Cardiac fibroblast (primary cell): ENCODE data around the gene CLRN3.

Source experiments
- DNase-seq, 2 donors: peaks; one replicate each; pipeline versions ENCODE4 v3.0.0 to v3.0.0-alpha.2; 2010; ENCODE audit warnings: low read depth in 2 of 2
- H3K4me3 ChIP-seq, 2 donors: replicated peaks in 1 of 2; 1 replicate in 1 of 2; 2 replicates in 1 of 2; pipeline ENCODE4 v1.5.1; 2011; ENCODE audit warnings: low read depth in 2 of 2, low read length in 2 of 2, mild to moderate bottlenecking in 2 of 2, moderate library complexity in 1 of 2
- TF ChIP-seq, protein P1 (sequence below): IDR thresholded peaks from one replicate; pipeline ENCODE4 v1.5.1; 2011; ENCODE audit warnings: low read depth, mild to moderate bottlenecking, low read length, inconsistent platforms

Gene CLRN3

GRCh38 chr10:127911867-127912257, 19.1 kb upstream of the CLRN3 start:
- H3K4me3 ChIP-seq: no peak overlapping the region
- TF ChIP-seq, protein P1, sequence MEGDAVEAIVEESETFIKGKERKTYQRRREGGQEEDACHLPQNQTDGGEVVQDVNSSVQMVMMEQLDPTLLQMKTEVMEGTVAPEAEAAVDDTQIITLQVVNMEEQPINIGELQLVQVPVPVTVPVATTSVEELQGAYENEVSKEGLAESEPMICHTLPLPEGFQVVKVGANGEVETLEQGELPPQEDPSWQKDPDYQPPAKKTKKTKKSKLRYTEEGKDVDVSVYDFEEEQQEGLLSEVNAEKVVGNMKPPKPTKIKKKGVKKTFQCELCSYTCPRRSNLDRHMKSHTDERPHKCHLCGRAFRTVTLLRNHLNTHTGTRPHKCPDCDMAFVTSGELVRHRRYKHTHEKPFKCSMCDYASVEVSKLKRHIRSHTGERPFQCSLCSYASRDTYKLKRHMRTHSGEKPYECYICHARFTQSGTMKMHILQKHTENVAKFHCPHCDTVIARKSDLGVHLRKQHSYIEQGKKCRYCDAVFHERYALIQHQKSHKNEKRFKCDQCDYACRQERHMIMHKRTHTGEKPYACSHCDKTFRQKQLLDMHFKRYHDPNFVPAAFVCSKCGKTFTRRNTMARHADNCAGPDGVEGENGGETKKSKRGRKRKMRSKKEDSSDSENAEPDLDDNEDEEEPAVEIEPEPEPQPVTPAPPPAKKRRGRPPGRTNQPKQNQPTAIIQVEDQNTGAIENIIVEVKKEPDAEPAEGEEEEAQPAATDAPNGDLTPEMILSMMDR: no peak
- no peak for DNase-seq

GRCh38 chr10:127911218-127911866, 18.6 kb upstream of the CLRN3 start:
- DNase-seq: peak in 1 of 2 donors; percentile 26
- TF ChIP-seq, protein P1: no peak
- no peak overlapping the region for H3K4me3 ChIP-seq

- TF ChIP-seq, protein P1: no peak
- no peak overlapping the region for H3K4me3 ChIP-seq
- DNase-seq: peak in 1 of 2 donors; percentile 28
These were observed 17.7 kb upstream of the CLRN3 start for GRCh38 chr10:127910464-127910770.

DNA sequence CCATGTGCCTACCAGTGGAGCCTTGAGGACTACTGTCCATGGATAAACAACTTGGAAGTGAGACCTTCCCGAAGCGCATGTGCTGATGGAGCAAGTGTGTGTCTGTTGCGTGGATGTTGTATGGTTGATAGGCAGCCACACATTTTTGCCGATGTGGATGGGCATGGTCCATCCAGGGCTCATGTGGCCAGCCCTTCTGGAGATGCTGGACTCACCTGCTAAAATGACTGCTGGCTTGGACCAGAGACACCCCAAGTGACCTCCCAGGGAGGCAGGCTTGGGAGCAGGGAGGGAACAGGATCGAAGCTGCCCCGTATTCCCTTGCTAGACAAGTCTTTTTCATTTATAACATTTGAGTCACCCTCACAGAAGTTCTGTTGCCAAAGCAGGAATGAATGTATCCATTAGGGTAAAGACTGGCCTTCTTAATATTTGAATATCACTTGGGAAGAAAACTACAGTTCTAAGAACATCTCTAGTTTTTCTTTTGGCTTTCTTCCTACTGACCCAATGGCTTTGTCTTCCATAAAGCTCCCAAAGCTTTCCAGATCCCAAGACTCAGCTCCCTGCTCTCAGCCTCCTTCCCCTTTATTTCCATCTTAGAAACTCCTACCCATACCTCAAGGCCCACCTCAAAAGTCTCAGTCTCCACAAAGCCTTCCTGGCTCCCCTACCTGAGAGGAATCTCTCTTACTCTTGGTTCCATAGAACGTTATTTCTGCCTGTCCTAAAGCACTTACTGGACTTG, 17.1 kb upstream of the CLRN3 start:
- TF ChIP-seq, protein P1: no peak
- no peak for DNase-seq
- no peak overlapping the region for H3K4me3 ChIP-seq

DNA sequence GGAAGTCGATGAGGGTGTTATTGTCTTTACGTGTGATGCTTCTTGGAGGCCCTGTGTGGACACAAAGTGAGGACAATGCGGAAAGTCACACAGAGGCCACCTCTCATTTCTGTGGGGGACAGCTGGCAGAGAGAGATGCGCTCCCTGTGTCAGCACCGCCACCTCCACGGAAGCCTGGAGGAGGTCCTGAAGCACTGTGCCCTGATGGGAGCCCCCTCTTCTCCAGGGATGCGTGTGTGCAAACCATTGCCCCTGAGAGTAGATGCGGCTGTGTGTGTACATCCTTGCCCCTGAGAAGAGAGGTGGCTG, 16.2 kb upstream of the CLRN3 start:
- DNase-seq: no peak
- H3K4me3 ChIP-seq: no peak overlapping the region
- TF ChIP-seq, protein P1: no peak

DNA sequence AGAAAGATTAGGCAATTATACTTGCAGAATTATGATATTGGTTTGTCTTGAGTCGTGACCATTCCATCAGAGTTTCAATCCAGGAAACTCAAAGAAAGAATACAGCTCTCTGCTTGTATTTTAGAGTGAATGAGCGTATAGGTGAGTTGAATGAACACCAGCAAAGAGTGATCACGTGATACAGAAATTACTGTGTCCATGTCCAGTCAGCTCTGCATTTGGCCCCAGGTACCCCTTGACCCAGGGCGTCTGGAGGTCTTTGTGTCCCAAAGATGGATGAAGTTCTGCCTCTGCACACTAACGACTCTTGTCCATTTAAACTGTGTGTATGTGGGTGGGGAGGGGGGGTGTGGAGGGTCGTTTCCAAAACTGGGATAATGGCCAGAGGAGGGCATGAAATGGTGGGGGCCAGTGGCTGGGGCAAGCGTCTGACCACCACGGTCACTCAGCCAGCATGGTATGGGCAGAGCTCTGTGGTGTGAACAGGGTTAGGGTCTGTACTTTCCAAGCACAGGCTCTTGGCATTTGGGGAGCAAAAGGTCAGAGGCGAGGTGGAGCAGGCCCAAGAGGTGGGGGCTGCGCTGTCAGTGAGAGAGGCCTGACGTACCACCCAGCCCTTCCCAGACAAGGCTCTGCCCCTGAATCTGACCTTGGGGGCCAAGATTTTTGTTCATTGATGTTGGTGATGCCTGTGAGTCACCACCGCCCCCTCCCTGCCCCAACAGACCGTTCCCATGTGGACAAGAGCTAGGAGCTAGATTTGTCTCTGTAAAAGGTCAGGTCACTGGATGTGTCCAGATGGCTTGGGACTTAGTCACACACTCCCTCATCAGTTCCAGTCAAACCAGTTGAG, 15.6 kb upstream of the CLRN3 start:
- DNase-seq: peak; percentile 64 to 83
- TF ChIP-seq, protein P1: no peak
- peak overlapping the region; percentile 53 to 60 for H3K4me3 ChIP-seq
